RWPE2 (cell line): Measurements from ENCODE around the gene FBXO28.
A peak's percentile ranks its signal among the peaks of the same experiment; 100 is the strongest.
"Not testable (repeated sequence)": the region's sequence is repeated elsewhere in the genome, so short reads cannot be mapped to it uniquely, and the experiment has no call there.

Experiments used
- ATAC-seq: fragments of 200-7000 bp; cut with Tn5 transposase; 3 replicates; pipeline ENCODE4 v1.9.1; 2021; ENCODE audit warnings: low read depth
- DNase-seq: peaks from one replicate; pipeline ENCODE4 v3.0.0-alpha.2; 2020; ENCODE audit warnings: low spot score
- H3K27ac ChIP-seq: fragments of 450-650 bp; 2 replicates; pipeline ENCODE4 v1.5.1; 2017; ENCODE audit warnings: mild to moderate bottlenecking; ENCODE audit not compliant: poor library complexity, severe bottlenecking
- H3K27me3 ChIP-seq: fragments of 250-450 bp; sonication (Bioruptor Pico); 2 replicates; pipeline ENCODE4 v1.5.1; 2021; ENCODE audit warnings: mild to moderate bottlenecking, moderate library complexity; ENCODE audit not compliant: insufficient read depth, poor library complexity, severe bottlenecking
- H3K36me3 ChIP-seq: fragments of 250-450 bp; sonication (Bioruptor Pico); 2 replicates; pipeline ENCODE4 v1.5.1; 2020; ENCODE audit warnings: low read depth, mild to moderate bottlenecking, moderate library complexity
- H3K4me1 ChIP-seq: fragments of 250-450 bp; sonication (Bioruptor Pico); 2 replicates; pipeline ENCODE4 v1.5.1; 2021; ENCODE audit warnings: mild to moderate bottlenecking, moderate library complexity; ENCODE audit not compliant: insufficient read depth, poor library complexity, severe bottlenecking
- H3K4me3 ChIP-seq: fragments of 250-450 bp; sonication (Bioruptor Pico); 2 replicates; pipeline ENCODE4 v1.5.1; 2021; ENCODE audit warnings: mild to moderate bottlenecking, moderate library complexity; ENCODE audit not compliant: severe bottlenecking
- H3K9me3 ChIP-seq: fragments of 250-450 bp; sonication (Bioruptor Pico); 2 replicates; pipeline ENCODE4 v1.5.1; 2021; ENCODE audit warnings: mild to moderate bottlenecking, moderate library complexity; ENCODE audit not compliant: severe bottlenecking
- CTCF ChIP-seq: fragments of 450-650 bp; IDR thresholded peaks from one replicate; pipeline ENCODE4 v1.5.1; 2017; ENCODE audit warnings: mild to moderate bottlenecking, moderate library complexity; ENCODE audit not compliant: poor library complexity, severe bottlenecking

The FBXO28 gene

GRCh38 chr1:224203243-224204016 is 89.5 kb downstream of the FBXO28 start:
- ATAC-seq (no peak), DNase-seq (no peak)
- no peaks in the 10 kb centered on the region for H3K36me3 ChIP-seq
- H3K4me3 ChIP-seq: no peak overlapping the region
- no peak overlapping the region for H3K27ac ChIP-seq
- no peaks in the 10 kb centered on the region for H3K9me3 ChIP-seq
- TF ChIP-seq CTCF: no peak
- H3K4me1 ChIP-seq: no peaks in the 10 kb centered on the region
- no peaks in the 10 kb centered on the region for H3K27me3 ChIP-seq

GRCh38 chr1:224205438-224205840 is 91.5 kb downstream of the FBXO28 start:
- peak; percentile 61 for ATAC-seq
- DNase-seq: no peak
- Histone ChIP-seq H3K27me3 (no peaks in the 10 kb centered on the region), H3K4me3 (no peak overlapping the region), H3K9me3 (no peaks in the 10 kb centered on the region), H3K36me3 (no peaks in the 10 kb centered on the region), H3K4me1 (no peaks in the 10 kb centered on the region), H3K27ac (peak overlapping the region; percentile 33)
- no peak for TF ChIP-seq CTCF

GRCh38 chr1:224205931-224206538 is 92.1 kb downstream of the FBXO28 start:
- not testable (repeated sequence) for H3K36me3 ChIP-seq, DNase-seq, H3K4me3 ChIP-seq, ATAC-seq, H3K4me1 ChIP-seq, H3K27me3 ChIP-seq, H3K9me3 ChIP-seq
- H3K27ac ChIP-seq: peak overlapping the region; percentile 33

- Histone ChIP-seq H3K36me3 (no peaks in the 10 kb centered on the region), H3K4me3 (no peak overlapping the region), H3K9me3 (no peaks in the 10 kb centered on the region), H3K27me3 (no peaks in the 10 kb centered on the region), H3K4me1 (no peaks in the 10 kb centered on the region), H3K27ac (no peak overlapping the region)
- ATAC-seq (peak; percentile 61; the same call in 2 of the 3 replicates), DNase-seq (no peak)
- TF ChIP-seq CTCF: no peak
Measured at GRCh38 chr1:224211206-224211962, 97.5 kb downstream of the FBXO28 start.
